Adrenal gland (tissue), 12 donors: Measurements from ENCODE around the gene SMIM14. TPM values are rescaled to one million over a fixed set of nuclear protein-coding genes. Genes with fewer than 3 reads are reported as not detected.

Experiments used
- DNase-seq, 7 donors: peaks; one replicate each; pipeline ENCODE4 v3.0.0-alpha.2; 2019 to 2020
- H3K27ac ChIP-seq, 5 donors: fragments of 200-600 bp; sonication (generic) in 4 of 5; 1 replicate in 3 of 5; 2 replicates in 2 of 5; pipeline versions ENCODE4 v1.5.1 to v1.8.0; 2016 to 2020; ENCODE audit warnings: mild to moderate bottlenecking in 1 of 5
- H3K27me3 ChIP-seq: fragments of 200-600 bp; 2 replicates; pipeline ENCODE4 v1.8.0; 2021
- H3K36me3 ChIP-seq, 2 donors: fragments of 200-600 bp; replicated peaks in 1 of 2; 1 replicate in 1 of 2; 2 replicates in 1 of 2; pipeline versions ENCODE4 v1.5.1 to v1.8.0; 2018 to 2022
- H3K4me1 ChIP-seq, 2 donors: fragments of 200-600 bp; replicated peaks in 1 of 2; 1 replicate in 1 of 2; 2 replicates in 1 of 2; pipeline versions ENCODE4 v1.5.1 to v1.8.0; 2018 to 2021
- H3K4me3 ChIP-seq, 4 donors: fragments of 200-600 bp; sonication (generic) in 3 of 4; one replicate each; pipeline ENCODE4 v1.5.1; 2016 to 2018
- H3K9me3 ChIP-seq, 3 donors: fragments of 200-600 bp; sonication (generic) in 1 of 3; replicated peaks in 1 of 3; 1 replicate in 2 of 3; 2 replicates in 1 of 3; pipeline versions ENCODE4 v1.5.1 to v1.8.0; 2016 to 2021
- POLR2A ChIP-seq, 2 donors: fragments of 450-650 bp; IDR thresholded peaks; one replicate each; pipeline ENCODE4 v1.6.1; 2017; ENCODE audit warnings: antibody characterized with exemption in 2 of 2, mild to moderate bottlenecking in 2 of 2, moderate library complexity in 1 of 2
- WGBS, 4 donors: extraction: QIAGEN DNeasy Blood & Tissue Kit in 2 of 4; methylation state at CpG; one replicate each; pipeline versions ENCODE4 v1.1.5 to v1.1.7; 2013 to 2017; 5-methylcytosine and 5-hydroxymethylcytosine counted together
- intact Hi-C, 2 donors: fragments of 100-400 bp; cut with DNase I; formaldehyde crosslinking; loops; one replicate each; pipeline versions ENCODE4 v1.14.1 to v1.15.0; 2022 to 2023
- polyA plus RNA-seq, 3 donors: library from polyadenylated mRNA; stranded (reverse); fragments of 200-250 nt in 2 of 3; fragments of 350-450 nt in 1 of 3; fragmentation: Illumina TruSeq in 1 of 3; extraction: RNeasy Lipid Tissue Mini Kit (QIAGEN cat#74804) in 1 of 3; gene quantifications; one replicate each; pipeline ENCODE4 v1.2.3, GENCODE V29; 2013 to 2014
- total RNA-seq, 9 donors: library from RNA; depleted of rRNA in 4 of 9; stranded (reverse); fragments of >200 nt in 4 of 9; fragments of 120-200 nt in 1 of 9; fragmentation: NEBNext Ultra II Directional in 1 of 9; extraction: Animal tissue kit (Norgen Biotek cat#: 25700) in 1 of 9; gene quantifications; one replicate each; pipeline versions ENCODE4 v1.1.0 to v1.2.4, GENCODE V29; 2013 to 2023
- TF ChIP-seq, protein P1 (sequence below), 6 experiments: fragments of 450-650 bp in 4 of 6; fragments of 200-600 bp in 2 of 6; sonication (generic) in 1 of 6; IDR thresholded peaks; 1 replicate in 5 of 6; 2 replicates in 1 of 6; pipeline versions ENCODE4 v1.5.1 to v1.8.0; 2016 to 2021; ENCODE audit warnings: antibody characterized with exemption in 6 of 6, mild to moderate bottlenecking in 2 of 6, moderate library complexity in 1 of 6
- donor health status: healthy with polysubstance abuse.
- donor health status: Bipolar disorder and iron deficiency.
- donor health status: DM: yes; HTN: yes; CAD: no.
- donor health status: DM: no; HTN: no; CAD: no.
- donor health status: DM: no; HTN: no; CAD: no.
- donor health status: DM: yes; HTN: yes; CAD: no.

Gene SMIM14
- total and polyA plus RNA-seq, 12 donors = 24.1 to 160 (median 119) TPM

DNA sequence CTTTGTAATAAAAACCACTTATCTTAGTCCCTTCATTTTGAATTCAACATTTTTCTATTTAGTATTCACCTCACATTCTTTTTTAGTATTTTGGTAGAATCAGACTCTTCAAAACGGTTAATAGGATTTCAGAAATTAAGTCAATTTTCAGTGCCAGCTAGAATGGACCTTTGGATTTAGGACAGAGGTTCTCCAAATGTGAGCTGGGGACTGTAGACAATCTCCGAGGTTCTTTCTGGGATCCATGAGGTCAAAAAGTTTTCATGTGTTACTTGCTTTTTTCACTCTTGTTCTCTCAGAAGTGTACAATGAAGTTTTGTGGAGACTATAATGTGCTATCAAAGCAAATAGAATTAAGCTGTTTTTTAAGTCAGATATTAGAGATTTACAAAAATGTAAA is 109.1 kb downstream of the SMIM14 start:
- TF ChIP-seq, protein P1, sequence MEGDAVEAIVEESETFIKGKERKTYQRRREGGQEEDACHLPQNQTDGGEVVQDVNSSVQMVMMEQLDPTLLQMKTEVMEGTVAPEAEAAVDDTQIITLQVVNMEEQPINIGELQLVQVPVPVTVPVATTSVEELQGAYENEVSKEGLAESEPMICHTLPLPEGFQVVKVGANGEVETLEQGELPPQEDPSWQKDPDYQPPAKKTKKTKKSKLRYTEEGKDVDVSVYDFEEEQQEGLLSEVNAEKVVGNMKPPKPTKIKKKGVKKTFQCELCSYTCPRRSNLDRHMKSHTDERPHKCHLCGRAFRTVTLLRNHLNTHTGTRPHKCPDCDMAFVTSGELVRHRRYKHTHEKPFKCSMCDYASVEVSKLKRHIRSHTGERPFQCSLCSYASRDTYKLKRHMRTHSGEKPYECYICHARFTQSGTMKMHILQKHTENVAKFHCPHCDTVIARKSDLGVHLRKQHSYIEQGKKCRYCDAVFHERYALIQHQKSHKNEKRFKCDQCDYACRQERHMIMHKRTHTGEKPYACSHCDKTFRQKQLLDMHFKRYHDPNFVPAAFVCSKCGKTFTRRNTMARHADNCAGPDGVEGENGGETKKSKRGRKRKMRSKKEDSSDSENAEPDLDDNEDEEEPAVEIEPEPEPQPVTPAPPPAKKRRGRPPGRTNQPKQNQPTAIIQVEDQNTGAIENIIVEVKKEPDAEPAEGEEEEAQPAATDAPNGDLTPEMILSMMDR (IDR thresholded peaks at IDR 0.05) = no peak
- no peak for TF ChIP-seq POLR2A (IDR thresholded peaks at IDR 0.05)
- Histone ChIP-seq H3K9me3 (no peaks in the 10 kb centered on the region), H3K4me3 (no peak overlapping the region), H3K27me3 (no peaks in the 10 kb centered on the region), H3K27ac (no peak overlapping the region), H3K4me1 (peaks cover under 1 to 23% of the 10 kb centered on the region in 2 donors), H3K36me3 (no peaks in the 10 kb centered on the region)
- intact Hi-C loops = no loop called here
- 83 to 94% (median 89%) methylated on average over 2 of the region's 2 CpGs for WGBS, 4 donors
- no peak for DNase-seq

DNA sequence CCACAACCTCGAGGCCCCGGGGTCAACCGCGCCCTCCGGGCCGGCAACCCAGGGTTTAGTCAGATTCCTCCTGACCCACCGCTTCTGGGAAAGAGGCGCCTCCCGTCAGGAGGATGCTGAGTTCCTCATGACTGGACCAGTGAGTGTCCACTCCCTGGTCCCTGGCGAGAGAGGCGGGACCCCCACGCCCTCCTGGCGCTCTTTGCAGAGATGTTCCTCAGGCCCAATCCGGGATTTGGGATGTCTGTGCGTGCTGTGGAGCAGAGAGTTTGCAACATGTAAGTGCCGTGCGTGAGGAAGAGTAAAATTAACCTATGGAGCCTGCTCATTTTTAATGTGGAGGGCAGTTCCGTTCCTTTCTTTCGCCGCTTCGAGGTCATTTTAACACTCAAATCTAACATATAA is 110.6 kb downstream of the SMIM14 start:
- intact Hi-C loops = no loop called here
- H3K27ac ChIP-seq = peak overlapping the region; percentile 66 to 99 (median 92)
- no peaks in the 10 kb centered on the region for H3K9me3 ChIP-seq
- no peak for TF ChIP-seq POLR2A (IDR thresholded peaks at IDR 0.05)
- TF ChIP-seq, protein P1 (IDR thresholded peaks at IDR 0.05) = no peak
- H3K36me3 ChIP-seq = no peaks in the 10 kb centered on the region
- WGBS, 4 donors = 0 to 3% (median 1%) methylated on average over 8 to 21 of the region's 21 CpGs
- peaks cover 8 to 37% of the 10 kb centered on the region in 2 donors for H3K4me1 ChIP-seq
- peak overlapping the region; percentile 66 to 99 (median 93) for H3K4me3 ChIP-seq
- DNase-seq = peak in 3 of 7 donors; percentile 82 to 86 (median 83)
- H3K27me3 ChIP-seq = no peaks in the 10 kb centered on the region

DNA sequence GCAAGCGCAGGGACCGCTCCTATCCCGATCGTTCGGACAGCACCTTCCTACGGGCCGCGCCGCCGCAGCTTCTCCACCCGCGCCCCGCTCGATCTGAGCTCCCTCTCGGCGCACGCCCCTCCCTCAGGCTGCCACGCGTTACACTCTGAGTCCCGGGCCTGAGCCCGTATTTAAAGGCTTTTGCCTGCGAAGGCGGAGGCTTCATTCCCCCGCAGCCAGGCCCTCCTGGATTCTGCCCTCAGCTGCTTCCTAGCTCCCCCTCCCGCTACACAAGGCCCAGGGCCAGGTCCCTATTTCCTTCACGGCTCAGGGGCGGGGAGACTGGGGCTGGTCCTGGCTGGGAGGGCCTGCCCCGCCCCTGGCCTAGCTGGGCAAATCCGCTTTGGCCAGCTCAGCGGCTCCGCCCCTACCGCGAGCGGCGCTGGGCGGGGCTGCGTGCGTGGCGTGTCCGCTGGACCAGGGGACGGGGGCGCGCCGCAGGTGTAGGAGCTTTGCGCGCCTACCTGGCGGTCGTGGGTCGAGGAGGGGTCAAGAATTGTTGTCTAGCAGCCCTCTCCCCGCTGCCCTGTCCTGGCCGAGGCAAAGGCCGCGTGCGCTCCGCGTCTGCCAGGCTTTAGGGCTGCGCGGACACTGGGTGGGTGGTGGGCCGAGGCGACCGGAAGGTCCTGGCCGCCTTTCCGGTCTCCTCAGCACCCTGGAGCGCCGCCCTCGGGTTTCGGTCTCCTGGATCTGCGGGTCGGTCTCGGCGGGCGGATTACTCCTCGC is 111.2 kb downstream of the SMIM14 start, which contains the start of gene UGDH:
Gene UGDH, minus strand, starts transcription at position 144 of the 765 bp plus-strand sequence. CDS start 5,927 bp downstream, outside the sequence.
- peak within 1 kb of the TSS; percentile 66 to 99 (median 93) for H3K4me3 ChIP-seq
- intact Hi-C loops = no loop called here
- WGBS, 4 donors = 0% methylated on average over 9 to 73 of the region's 73 CpGs
- H3K27me3 ChIP-seq = no peaks in the 10 kb centered on the region
- peak; percentile 70 to 98 for TF ChIP-seq POLR2A (IDR thresholded peaks at IDR 0.05)
- TF ChIP-seq, protein P1 (IDR thresholded peaks at IDR 0.05) = no peak
- DNase-seq = peak; percentile 96 to 99 (median 97)
- no peaks in the 10 kb centered on the region for H3K36me3 ChIP-seq
- H3K4me1 ChIP-seq = peaks cover 9 to 43% of the 10 kb centered on the region in 2 donors
- H3K27ac ChIP-seq = peak within 1 kb of the TSS; percentile 66 to 99 (median 92)
- no peaks in the 10 kb centered on the region for H3K9me3 ChIP-seq

DNA sequence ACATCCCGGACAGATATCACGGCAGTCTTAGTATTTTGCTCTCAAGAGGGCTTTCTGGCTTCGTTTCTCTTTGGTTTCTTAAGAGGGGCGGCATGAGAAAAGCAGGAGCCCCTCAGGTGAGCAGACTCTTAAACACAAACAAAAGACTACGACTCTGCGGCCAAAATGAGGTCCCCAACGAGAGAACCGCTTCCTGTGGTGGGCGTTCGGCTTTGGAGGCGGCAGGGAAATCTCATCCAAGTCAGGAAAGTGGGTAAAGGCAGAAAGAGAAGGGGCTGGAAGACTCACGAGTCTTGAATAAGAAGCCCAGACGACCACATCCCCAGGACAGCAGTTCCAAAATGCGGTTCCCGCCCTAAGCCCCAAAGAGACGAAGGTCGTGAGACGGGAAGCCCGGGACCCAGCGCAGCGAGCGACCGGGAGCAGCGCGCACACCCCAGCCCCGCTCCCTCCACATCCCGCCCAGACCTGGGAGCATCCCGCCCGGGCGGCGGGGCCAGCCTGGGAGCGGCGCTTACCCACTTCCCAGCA is 111.8 kb downstream of the SMIM14 start:
- WGBS, 4 donors = 0 to 1% (median 0%) methylated on average over 19 to 33 of the region's 33 CpGs
- Histone ChIP-seq H3K27ac (peak overlapping the region; percentile 66 to 99 (median 92)), H3K4me1 (peaks cover 12 to 49% of the 10 kb centered on the region in 2 donors), H3K9me3 (no peaks in the 10 kb centered on the region), H3K4me3 (peak overlapping the region; percentile 66 to 99 (median 81)), H3K36me3 (no peaks in the 10 kb centered on the region), H3K27me3 (no peaks in the 10 kb centered on the region)
- DNase-seq = no peak
- TF ChIP-seq POLR2A (IDR thresholded peaks at IDR 0.05) = no peak
- TF ChIP-seq, protein P1 (IDR thresholded peaks at IDR 0.05) = no peak
- intact Hi-C loops = no loop called here
